Measurements from ENCODE around the gene PROP1.
"Not testable (repeated sequence)": the region's sequence is repeated elsewhere in the genome, so short reads cannot be mapped to it uniquely, and the experiment has no call there.

DNA sequence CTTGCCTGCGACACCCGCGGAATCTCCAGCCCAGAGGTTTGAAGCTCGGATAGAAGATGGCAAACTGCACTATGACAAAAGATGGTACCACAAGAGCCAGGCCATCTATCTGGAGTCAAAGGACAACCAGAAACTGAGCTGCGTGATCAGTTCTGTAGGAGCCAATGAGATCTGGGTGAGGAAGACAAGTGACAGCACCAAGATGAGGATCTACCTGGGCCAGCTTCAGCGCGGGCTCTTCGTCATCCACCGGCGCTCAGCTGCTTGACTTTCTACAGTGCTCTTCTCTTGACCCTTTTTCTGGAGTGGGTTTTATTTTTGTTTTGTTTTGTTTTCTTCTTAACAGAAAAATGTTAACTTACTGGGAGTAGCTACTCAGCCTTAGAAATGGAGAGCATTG lies 24.0 kb downstream of the PROP1 start:
- not testable (repeated sequence) for TF ChIP-seq POLR2AphosphoS5, POLR2A (IDR thresholded peaks at IDR 0.05)
- TF ChIP-seq, protein P1, sequence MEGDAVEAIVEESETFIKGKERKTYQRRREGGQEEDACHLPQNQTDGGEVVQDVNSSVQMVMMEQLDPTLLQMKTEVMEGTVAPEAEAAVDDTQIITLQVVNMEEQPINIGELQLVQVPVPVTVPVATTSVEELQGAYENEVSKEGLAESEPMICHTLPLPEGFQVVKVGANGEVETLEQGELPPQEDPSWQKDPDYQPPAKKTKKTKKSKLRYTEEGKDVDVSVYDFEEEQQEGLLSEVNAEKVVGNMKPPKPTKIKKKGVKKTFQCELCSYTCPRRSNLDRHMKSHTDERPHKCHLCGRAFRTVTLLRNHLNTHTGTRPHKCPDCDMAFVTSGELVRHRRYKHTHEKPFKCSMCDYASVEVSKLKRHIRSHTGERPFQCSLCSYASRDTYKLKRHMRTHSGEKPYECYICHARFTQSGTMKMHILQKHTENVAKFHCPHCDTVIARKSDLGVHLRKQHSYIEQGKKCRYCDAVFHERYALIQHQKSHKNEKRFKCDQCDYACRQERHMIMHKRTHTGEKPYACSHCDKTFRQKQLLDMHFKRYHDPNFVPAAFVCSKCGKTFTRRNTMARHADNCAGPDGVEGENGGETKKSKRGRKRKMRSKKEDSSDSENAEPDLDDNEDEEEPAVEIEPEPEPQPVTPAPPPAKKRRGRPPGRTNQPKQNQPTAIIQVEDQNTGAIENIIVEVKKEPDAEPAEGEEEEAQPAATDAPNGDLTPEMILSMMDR (IDR thresholded peaks at IDR 0.05) = not testable (repeated sequence)
